DMS153 treated with DMSO at 0.1 percent for 48 hours (cell line): Measurements from ENCODE around the gene DOCK11.
A peak's percentile ranks its signal among the peaks of the same experiment; 100 is the strongest.

Source experiments
- DNase-seq: peaks from one replicate; lab custom pipeline; 2025; ENCODE audit not compliant: unreplicated experiment; lab: John Stamatoyannopoulos, UW

DOCK11 gene

GRCh38 chrX:118499295-118499694 lies 3.7 kb downstream of the DOCK11 start:
- peak; percentile 3 for DNase-seq

GRCh38 chrX:118502161-118502789 lies 6.7 kb downstream of the DOCK11 start:
- no peak for DNase-seq

GRCh38 chrX:118503260-118504041 lies 7.8 kb downstream of the DOCK11 start:
- DNase-seq, result no peak

- DNase-seq, result no peak
These were observed 9.0 kb downstream of the DOCK11 start for GRCh38 chrX:118504581-118504980.

- no peak for DNase-seq
These were observed 11.3 kb downstream of the DOCK11 start for GRCh38 chrX:118506805-118507480.

- DNase-seq, result no peak
These were observed 12.2 kb downstream of the DOCK11 start for GRCh38 chrX:118507766-118508165.

GRCh38 chrX:118508221-118508620 lies 12.6 kb downstream of the DOCK11 start:
- DNase-seq, result no peak

- DNase-seq, result no peak
These were observed 13.0 kb downstream of the DOCK11 start for GRCh38 chrX:118508635-118509034.

GRCh38 chrX:118510111-118510510 lies 14.5 kb downstream of the DOCK11 start:
- no peak for DNase-seq

- no peak for DNase-seq
These were observed 17.7 kb downstream of the DOCK11 start for GRCh38 chrX:118513120-118513898.

GRCh38 chrX:118519411-118520215 lies 24.0 kb downstream of the DOCK11 start:
- no peak for DNase-seq

- DNase-seq, result no peak
These were observed 24.9 kb downstream of the DOCK11 start for GRCh38 chrX:118520216-118521206.

GRCh38 chrX:118521435-118521834 lies 25.8 kb downstream of the DOCK11 start:
- no peak for DNase-seq

GRCh38 chrX:118522230-118522926 lies 26.8 kb downstream of the DOCK11 start:
- no peak for DNase-seq

GRCh38 chrX:118523920-118524319 lies 28.3 kb downstream of the DOCK11 start:
- DNase-seq, result no peak

- DNase-seq, result no peak
These were observed 28.7 kb downstream of the DOCK11 start for GRCh38 chrX:118524344-118524743.

GRCh38 chrX:118525174-118525730 lies 29.6 kb downstream of the DOCK11 start:
- DNase-seq, result no peak

- no peak for DNase-seq
These were observed 30.5 kb downstream of the DOCK11 start for GRCh38 chrX:118526149-118526548.
